Measurements from ENCODE around the gene GEMIN7. TPM values are rescaled to one million over a fixed set of nuclear protein-coding genes. Genes with fewer than 3 reads are reported as not detected.

Gene GEMIN7
- total and polyA plus RNA-seq, 4 donors: 10.0 to 25.2 (median 19.4) TPM

DNA sequence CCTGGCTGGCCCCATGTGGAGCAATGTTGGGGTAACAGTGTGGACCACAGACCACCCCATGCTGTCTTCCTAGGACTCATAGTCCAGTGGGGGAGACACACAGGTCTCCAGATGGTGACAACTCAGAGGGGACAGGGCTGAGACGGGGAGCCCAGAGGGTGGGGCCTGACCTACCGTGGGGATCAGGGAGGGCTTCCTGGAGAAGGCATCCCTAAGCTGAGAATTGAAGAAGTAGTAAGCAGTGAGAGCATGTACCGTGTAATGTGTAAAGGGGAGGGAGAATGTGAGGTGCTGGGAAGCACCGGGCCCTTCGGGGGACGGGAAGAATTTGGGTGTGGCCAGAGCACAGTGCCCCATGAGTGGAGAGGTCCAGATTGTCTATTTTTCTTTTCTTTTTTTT lies 45.0 kb downstream of the GEMIN7 start:
- H3K27ac ChIP-seq (ENCODE audit: low read depth in 1 of 2, low read length in 2 of 2): no peak overlapping the region
- WGBS: 93% methylated on average over 6 of the region's 6 CpGs
- TF ChIP-seq RXRA (IDR thresholded peaks at IDR 0.05) (no peak), SP1 (IDR thresholded peaks at IDR 0.05) (no peak), GABPA (IDR thresholded peaks at IDR 0.05 in 1 of 2, conservative IDR thresholded peaks at IDR 0.05 in 1 of 2) (no peak), HNF4G (IDR thresholded peaks at IDR 0.05) (no peak), JUND (IDR thresholded peaks at IDR 0.05) (no peak), REST (IDR thresholded peaks at IDR 0.05) (no peak), HNF4A (conservative IDR thresholded peaks at IDR 0.05) (no peak)
- TF ChIP-seq, protein P1, sequence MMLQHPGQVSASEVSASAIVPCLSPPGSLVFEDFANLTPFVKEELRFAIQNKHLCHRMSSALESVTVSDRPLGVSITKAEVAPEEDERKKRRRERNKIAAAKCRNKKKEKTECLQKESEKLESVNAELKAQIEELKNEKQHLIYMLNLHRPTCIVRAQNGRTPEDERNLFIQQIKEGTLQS (IDR thresholded peaks at IDR 0.05): no peak
- no peak overlapping the region for H3K4me3 ChIP-seq (ENCODE audit: low read depth in 1 of 3, low read length in 3 of 3)
- no peaks in the 10 kb centered on the region for H3K9me3 ChIP-seq (ENCODE audit: control insufficient read depth in 4 of 4, low read length in 3 of 4)
- H3K4me1 ChIP-seq (ENCODE audit: control insufficient read depth in 4 of 4, insufficient read depth in 4 of 4, low read length in 3 of 4): no peaks in the 10 kb centered on the region
- no peak overlapping the region for H3K9ac ChIP-seq (ENCODE audit: low read depth in 1 of 2, low read length in 2 of 2)
- H3K36me3 ChIP-seq (ENCODE audit: control insufficient read depth in 4 of 4, insufficient read depth in 3 of 4, low read depth in 1 of 4, low read length in 3 of 4): no peaks in the 10 kb centered on the region
- no peak for DNase-seq (ENCODE audit: low spot score)
- H3K27me3 ChIP-seq (ENCODE audit: control insufficient read depth in 4 of 4, insufficient read depth in 4 of 4, low read length in 3 of 4): no peaks in the 10 kb centered on the region

DNA sequence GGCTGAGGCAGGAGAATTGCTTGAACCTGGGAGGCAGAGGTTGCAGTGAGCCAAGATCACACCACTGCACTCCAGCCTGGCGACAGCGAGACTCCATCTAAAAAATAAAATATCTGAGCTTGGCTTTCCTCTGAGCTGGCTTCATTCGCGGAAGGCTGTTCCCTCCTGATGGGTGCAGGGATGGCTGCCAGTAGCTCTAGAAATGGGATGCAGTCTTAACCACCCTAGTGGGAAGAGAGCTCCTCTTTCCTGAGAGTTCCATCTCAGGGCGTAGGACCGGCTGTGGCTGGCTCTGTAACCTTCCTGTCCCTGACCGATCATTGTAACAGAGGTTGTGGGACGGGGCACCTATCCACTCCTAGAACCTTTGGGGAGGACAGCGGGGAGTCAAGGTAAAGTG lies 46.3 kb downstream of the GEMIN7 start:
- Histone ChIP-seq H3K9me3 (ENCODE audit: control insufficient read depth in 4 of 4, low read length in 3 of 4) (no peaks in the 10 kb centered on the region), H3K4me1 (ENCODE audit: control insufficient read depth in 4 of 4, insufficient read depth in 4 of 4, low read length in 3 of 4) (peaks cover 0 to 3% (median 0%) of the 10 kb centered on the region in 4 donors), H3K36me3 (ENCODE audit: control insufficient read depth in 4 of 4, insufficient read depth in 3 of 4, low read depth in 1 of 4, low read length in 3 of 4) (no peaks in the 10 kb centered on the region), H3K27ac (ENCODE audit: low read depth in 1 of 2, low read length in 2 of 2) (no peak overlapping the region), H3K9ac (ENCODE audit: low read depth in 1 of 2, low read length in 2 of 2) (no peak overlapping the region), H3K4me3 (ENCODE audit: low read depth in 1 of 3, low read length in 3 of 3) (no peak overlapping the region), H3K27me3 (ENCODE audit: control insufficient read depth in 4 of 4, insufficient read depth in 4 of 4, low read length in 3 of 4) (no peaks in the 10 kb centered on the region)
- TF ChIP-seq, protein P2, sequence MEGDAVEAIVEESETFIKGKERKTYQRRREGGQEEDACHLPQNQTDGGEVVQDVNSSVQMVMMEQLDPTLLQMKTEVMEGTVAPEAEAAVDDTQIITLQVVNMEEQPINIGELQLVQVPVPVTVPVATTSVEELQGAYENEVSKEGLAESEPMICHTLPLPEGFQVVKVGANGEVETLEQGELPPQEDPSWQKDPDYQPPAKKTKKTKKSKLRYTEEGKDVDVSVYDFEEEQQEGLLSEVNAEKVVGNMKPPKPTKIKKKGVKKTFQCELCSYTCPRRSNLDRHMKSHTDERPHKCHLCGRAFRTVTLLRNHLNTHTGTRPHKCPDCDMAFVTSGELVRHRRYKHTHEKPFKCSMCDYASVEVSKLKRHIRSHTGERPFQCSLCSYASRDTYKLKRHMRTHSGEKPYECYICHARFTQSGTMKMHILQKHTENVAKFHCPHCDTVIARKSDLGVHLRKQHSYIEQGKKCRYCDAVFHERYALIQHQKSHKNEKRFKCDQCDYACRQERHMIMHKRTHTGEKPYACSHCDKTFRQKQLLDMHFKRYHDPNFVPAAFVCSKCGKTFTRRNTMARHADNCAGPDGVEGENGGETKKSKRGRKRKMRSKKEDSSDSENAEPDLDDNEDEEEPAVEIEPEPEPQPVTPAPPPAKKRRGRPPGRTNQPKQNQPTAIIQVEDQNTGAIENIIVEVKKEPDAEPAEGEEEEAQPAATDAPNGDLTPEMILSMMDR (IDR thresholded peaks at IDR 0.05; ENCODE audit: low read depth, low read length, missing input control): no peak
- DNase-seq (ENCODE audit: low spot score): no peak
- WGBS: 95% methylated on average over 9 of the region's 9 CpGs

- no peak overlapping the region for H3K27ac ChIP-seq (ENCODE audit: low read depth in 1 of 2, low read length in 2 of 2)
- H3K4me1 ChIP-seq (ENCODE audit: control insufficient read depth in 4 of 4, insufficient read depth in 4 of 4, low read length in 3 of 4): peaks cover 0 to 3% (median 0%) of the 10 kb centered on the region in 4 donors
- H3K4me3 ChIP-seq (ENCODE audit: low read depth in 1 of 3, low read length in 3 of 3): no peak overlapping the region
Observed at GRCh38 chr19:45125975-45126493, 47.0 kb downstream of the GEMIN7 start.

More at GRCh38 chr19:45125975-45126493, 47.0 kb downstream of the GEMIN7 start:
- no peaks in the 10 kb centered on the region for H3K36me3 ChIP-seq (ENCODE audit: control insufficient read depth in 4 of 4, insufficient read depth in 3 of 4, low read depth in 1 of 4, low read length in 3 of 4)
- 62% methylated on average over 12 of the region's 12 CpGs for WGBS
- no peak overlapping the region for H3K9ac ChIP-seq (ENCODE audit: low read depth in 1 of 2, low read length in 2 of 2)
- H3K27me3 ChIP-seq (ENCODE audit: control insufficient read depth in 4 of 4, insufficient read depth in 4 of 4, low read length in 3 of 4): no peaks in the 10 kb centered on the region
- DNase-seq (ENCODE audit: low spot score): peak; percentile 79
- no peaks in the 10 kb centered on the region for H3K9me3 ChIP-seq (ENCODE audit: control insufficient read depth in 4 of 4, low read length in 3 of 4)
- no peak for TF ChIP-seq NR2F2 (IDR thresholded peaks at IDR 0.05)
- TF ChIP-seq RAD21 (IDR thresholded peaks at IDR 0.05): peak; percentile 72 to 87
- TF ChIP-seq, protein P2 (IDR thresholded peaks at IDR 0.05; ENCODE audit: low read depth, low read length, missing input control): peak; percentile 68
